Peyer's patch (tissue), 4 donors: ENCODE results near the gene BST2. TPM values are rescaled to one million over a fixed set of nuclear protein-coding genes. Genes with fewer than 3 reads are reported as not detected.

ENCODE experiments used
- DNase-seq, 3 donors: peaks; one replicate each; pipeline ENCODE4 v3.0.0-alpha.2; 2017 to 2019
- H3K27ac ChIP-seq, 4 donors: fragments of 200-600 bp; sonication (generic); one replicate each; pipeline ENCODE4 v1.5.1; 2016 to 2019
- H3K27me3 ChIP-seq, 2 donors: fragments of 200-600 bp; sonication (generic); one replicate each; pipeline ENCODE4 v1.5.1; 2019
- H3K36me3 ChIP-seq, 3 donors: fragments of 200-600 bp; sonication (generic); one replicate each; pipeline ENCODE4 v1.5.1; 2016 to 2019
- H3K4me1 ChIP-seq, 4 donors: fragments of 200-600 bp; sonication (generic); one replicate each; pipeline ENCODE4 v1.5.1; 2016 to 2019
- H3K4me3 ChIP-seq, 4 donors: fragments of 200-600 bp; sonication (generic); 1 replicate in 3 of 4; 2 replicates in 1 of 4; pipeline ENCODE4 v1.5.1; 2016 to 2019; ENCODE audit warnings: mild to moderate bottlenecking in 1 of 4
- H3K9me3 ChIP-seq, 4 donors: fragments of 200-600 bp; sonication (generic); one replicate each; pipeline ENCODE4 v1.5.1; 2016 to 2019; ENCODE audit warnings: mild to moderate bottlenecking in 1 of 4
- CTCF ChIP-seq, 6 experiments: fragments of 450-650 bp in 4 of 6; fragments of 200-600 bp in 2 of 6; sonication (generic) in 1 of 6; IDR thresholded peaks; one replicate each; pipeline ENCODE4 v1.5.1; 2017 to 2019; ENCODE audit warnings: antibody characterized with exemption in 6 of 6, mild to moderate bottlenecking in 3 of 6, moderate library complexity in 1 of 6
- POLR2A ChIP-seq, 2 donors: fragments of 450-650 bp; IDR thresholded peaks; one replicate each; pipeline ENCODE4 v1.5.1; 2017; ENCODE audit warnings: antibody characterized with exemption in 2 of 2, mild to moderate bottlenecking in 2 of 2, moderate library complexity in 2 of 2
- total RNA-seq, 4 donors: library from RNA; depleted of rRNA; stranded (reverse); fragments of >200 nt; gene quantifications; one replicate each; pipeline ENCODE4 v1.1.0, GENCODE V29; 2016

Gene BST2
- total RNA-seq, 4 donors from 2014 or later = 9.6 to 101 (median 23.9) TPM

GRCh38 chr19:17423429-17424208 is 18.2 kb upstream of the BST2 start:
- TF ChIP-seq CTCF (IDR thresholded peaks at IDR 0.05) = no peak
- no peak for TF ChIP-seq POLR2A (IDR thresholded peaks at IDR 0.05)
- Histone ChIP-seq H3K27ac (no peak overlapping the region), H3K27me3 (no peaks in the 10 kb centered on the region), H3K9me3 (no peaks in the 10 kb centered on the region), H3K36me3 (peaks cover 0 to 7% (median 0%) of the 10 kb centered on the region in 3 donors), H3K4me1 (peaks cover 0 to 13% (median 1%) of the 10 kb centered on the region in 4 donors), H3K4me3 (no peak overlapping the region)
- DNase-seq = no peak

GRCh38 chr19:17421942-17422341 is 16.5 kb upstream of the BST2 start:
- DNase-seq = no peak
- Histone ChIP-seq H3K27me3 (no peaks in the 10 kb centered on the region), H3K4me1 (peaks cover 0 to 13% (median 1%) of the 10 kb centered on the region in 4 donors), H3K27ac (no peak overlapping the region), H3K9me3 (no peaks in the 10 kb centered on the region), H3K4me3 (no peak overlapping the region), H3K36me3 (peaks cover 0 to 7% (median 0%) of the 10 kb centered on the region in 3 donors)
- no peak for TF ChIP-seq POLR2A (IDR thresholded peaks at IDR 0.05)
- no peak for TF ChIP-seq CTCF (IDR thresholded peaks at IDR 0.05)

GRCh38 chr19:17420475-17420924 is 15.1 kb upstream of the BST2 start:
- H3K27ac ChIP-seq = peak overlapping the region; percentile 47 to 81 (median 72)
- peaks cover 0 to 7% (median 0%) of the 10 kb centered on the region in 3 donors for H3K36me3 ChIP-seq
- TF ChIP-seq CTCF (IDR thresholded peaks at IDR 0.05) (peak in 2 of 6 experiments; percentile 7 to 18), POLR2A (IDR thresholded peaks at IDR 0.05) (peak in 1 of 2 donors; percentile 9)
- H3K9me3 ChIP-seq = no peaks in the 10 kb centered on the region
- H3K4me1 ChIP-seq = peaks cover 0 to 13% (median 1%) of the 10 kb centered on the region in 4 donors
- H3K4me3 ChIP-seq = peak overlapping the region; percentile 76 to 87 (median 84)
- DNase-seq = peak in 2 of 3 donors; percentile 60 to 64
- H3K27me3 ChIP-seq = no peaks in the 10 kb centered on the region

- Histone ChIP-seq H3K27ac (peak within 1 kb of the TSS; percentile 56 to 81 (median 76)), H3K9me3 (no peaks in the 10 kb centered on the region), H3K36me3 (peaks cover 0 to 7% (median 0%) of the 10 kb centered on the region in 3 donors), H3K27me3 (no peaks in the 10 kb centered on the region), H3K4me1 (peaks cover 0 to 13% (median 1%) of the 10 kb centered on the region in 4 donors), H3K4me3 (peak within 1 kb of the TSS; percentile 76 to 87 (median 84))
- peak; percentile 95 to 98 (median 98) for DNase-seq
- TF ChIP-seq POLR2A (IDR thresholded peaks at IDR 0.05) = peak; percentile 9 to 31
- TF ChIP-seq CTCF (IDR thresholded peaks at IDR 0.05) = no peak
Observed at GRCh38 chr19:17419621-17420474, 14.4 kb upstream of the BST2 start, which contains the start of gene MVB12A. Gene MVB12A (plus strand): TSS chr19:17420047. CDS start chr19:17420136, 89 bp downstream.

GRCh38 chr19:17419154-17419620 is 13.8 kb upstream of the BST2 start:
- Histone ChIP-seq H3K4me1 (peaks cover 0 to 13% (median 1%) of the 10 kb centered on the region in 4 donors), H3K36me3 (peaks cover 0 to 10% (median 0%) of the 10 kb centered on the region in 3 donors), H3K27me3 (no peaks in the 10 kb centered on the region), H3K27ac (peak overlapping the region; percentile 56 to 81 (median 76)), H3K9me3 (no peaks in the 10 kb centered on the region), H3K4me3 (peak overlapping the region; percentile 76 to 87 (median 84))
- no peak for DNase-seq
- TF ChIP-seq POLR2A (IDR thresholded peaks at IDR 0.05) (peak in 1 of 2 donors; percentile 1), CTCF (IDR thresholded peaks at IDR 0.05) (no peak)
